ENCODE measurements around the gene PLSCR1.
"Not testable (repeated sequence)": the region's sequence is repeated elsewhere in the genome, so short reads cannot be mapped to it uniquely, and the experiment has no call there.

PLSCR1 gene

GRCh38 chr3:146513386-146514051 is 30.9 kb downstream of the PLSCR1 start:
- no peak for DNase-seq (ENCODE audit: low spot score)

- no peak for DNase-seq (ENCODE audit: low spot score)
Measured at GRCh38 chr3:146511402-146512134, 32.8 kb downstream of the PLSCR1 start.

- DNase-seq (ENCODE audit: low spot score) = no peak
Measured at GRCh38 chr3:146507331-146508120, 36.9 kb downstream of the PLSCR1 start.

- DNase-seq (ENCODE audit: low spot score) = no peak
Measured at GRCh38 chr3:146505516-146505915, 38.9 kb downstream of the PLSCR1 start.

GRCh38 chr3:146504498-146505197 is 39.8 kb downstream of the PLSCR1 start:
- no peak for DNase-seq (ENCODE audit: low spot score)

GRCh38 chr3:146503461-146504202 is 40.8 kb downstream of the PLSCR1 start:
- no peak for DNase-seq (ENCODE audit: low spot score)

GRCh38 chr3:146502887-146503460 is 41.4 kb downstream of the PLSCR1 start:
- no peak for DNase-seq (ENCODE audit: low spot score)

- DNase-seq (ENCODE audit: low spot score) = no peak
Measured at GRCh38 chr3:146501752-146502151, 42.7 kb downstream of the PLSCR1 start.

- no peak for DNase-seq (ENCODE audit: low spot score)
Measured at GRCh38 chr3:146499701-146500100, 44.7 kb downstream of the PLSCR1 start.

- DNase-seq (ENCODE audit: low spot score) = no peak
Measured at GRCh38 chr3:146498002-146498736, 46.2 kb downstream of the PLSCR1 start.

GRCh38 chr3:146497145-146497843 is 47.1 kb downstream of the PLSCR1 start:
- DNase-seq (ENCODE audit: low spot score) = not testable (repeated sequence)

GRCh38 chr3:146496726-146497125 is 47.7 kb downstream of the PLSCR1 start:
- no peak for DNase-seq (ENCODE audit: low spot score)

GRCh38 chr3:146496251-146496650 is 48.2 kb downstream of the PLSCR1 start:
- no peak for DNase-seq (ENCODE audit: low spot score)

GRCh38 chr3:146493761-146494160 is 50.6 kb downstream of the PLSCR1 start:
- no peak for DNase-seq (ENCODE audit: low spot score)

GRCh38 chr3:146493221-146493620 is 51.2 kb downstream of the PLSCR1 start:
- no peak for DNase-seq (ENCODE audit: low spot score)

- no peak for DNase-seq (ENCODE audit: low spot score)
Measured at GRCh38 chr3:146491303-146491702, 53.1 kb downstream of the PLSCR1 start.

- no peak for DNase-seq (ENCODE audit: low spot score)
Measured at GRCh38 chr3:146485297-146485696, 59.1 kb downstream of the PLSCR1 start.

GRCh38 chr3:146476094-146476740 is 68.2 kb downstream of the PLSCR1 start:
- DNase-seq (ENCODE audit: low spot score) = no peak

- not testable (repeated sequence) for DNase-seq (ENCODE audit: low spot score)
Measured at GRCh38 chr3:146474976-146475375, 69.4 kb downstream of the PLSCR1 start.

Data from left forelimb (tissue), 1 donor.